ENCODE measurements around the gene CCT6B. TPM values are rescaled to one million over a fixed set of nuclear protein-coding genes. Genes with fewer than 3 reads are reported as not detected.

CCT6B gene
- total and polyA plus RNA-seq, 9 of the 15 experiments (the other 6 are each of a cell fraction or from before 2014, with no cell fraction given), result 0.25 to 0.91 (median 0.58) TPM

GRCh38 chr17:34980353-34980680 is 19.1 kb upstream of the CCT6B start, which contains the start of gene LIG3 (continued):
- TF ChIP-seq ZFP91 (CRISPR knock-in tag; IDR thresholded peaks at IDR 0.05), result peak; percentile 96
- TF ChIP-seq SMARCB1 (IDR thresholded peaks at IDR 0.05; ENCODE audit: insufficient read length, low read depth), result no peak
- TF ChIP-seq NCOA6 (IDR thresholded peaks at IDR 0.05), result no peak
- TF ChIP-seq ETV6 (IDR thresholded peaks at IDR 0.05; ENCODE audit: borderline replicate concordance in 1 of 2, low read depth in 2 of 2, low read length in 1 of 2), result no peak
- TF ChIP-seq ETV6 (CRISPR knock-in tag; IDR thresholded peaks at IDR 0.05; ENCODE audit: borderline replicate concordance), result no peak
- TF ChIP-seq PHTF2 (CRISPR knock-in tag; IDR thresholded peaks at IDR 0.05), result no peak
- TF ChIP-seq PHF21A (IDR thresholded peaks at IDR 0.05; ENCODE audit: borderline replicate concordance, low read depth), result no peak
- TF ChIP-seq U2AF2 (optimal IDR thresholded peaks at IDR 0.05; ENCODE audit: low read depth, low read length), result no peak
- no peak for TF ChIP-seq ZBED1 (IDR thresholded peaks at IDR 0.05)
- no peak for TF ChIP-seq RAD21 (CRISPR knock-in tag; conservative IDR thresholded peaks at IDR 0.05 in 1 of 2, IDR thresholded peaks at IDR 0.05 in 1 of 2)
- TF ChIP-seq FOXJ3 (CRISPR knock-in tag; IDR thresholded peaks at IDR 0.05), result no peak
- TF ChIP-seq BCL6 (CRISPR knock-in tag; IDR thresholded peaks at IDR 0.05), result no peak
- TF ChIP-seq CREB5 (CRISPR knock-in tag; IDR thresholded peaks at IDR 0.05), result no peak
- TF ChIP-seq IRF1 (CRISPR knock-in tag; IDR thresholded peaks at IDR 0.05; ENCODE audit: borderline replicate concordance), result no peak
- TF ChIP-seq CXXC5 (CRISPR knock-in tag; IDR thresholded peaks at IDR 0.05), result peak; percentile 72
- TF ChIP-seq DIDO1 (tag; IDR thresholded peaks at IDR 0.05; ENCODE audit: low read depth), result no peak
- TF ChIP-seq SRF (CRISPR knock-in tag; IDR thresholded peaks at IDR 0.05), result no peak
- no peak for TF ChIP-seq HMG20B (CRISPR knock-in tag; IDR thresholded peaks at IDR 0.05)
- peak; percentile 59 to 96; a peak in 2 of 4 replicates for TF ChIP-seq SIN3A (IDR thresholded peaks at IDR 0.05; ENCODE audit: borderline replicate concordance in 2 of 2, control insufficient read depth in 1 of 2, low read depth in 2 of 2, low read length in 2 of 2)
- TF ChIP-seq BRD4 (IDR thresholded peaks at IDR 0.05), result no peak
- no peak for TF ChIP-seq CGGBP1 (CRISPR knock-in tag; IDR thresholded peaks at IDR 0.05)
- no peak for TF ChIP-seq ZNF347 (CRISPR knock-in tag; IDR thresholded peaks at IDR 0.05; ENCODE audit: low read depth)
- TF ChIP-seq SFPQ (IDR thresholded peaks at IDR 0.05; ENCODE audit: low read depth, low read length), result no peak
- TF ChIP-seq SMC3 (conservative IDR thresholded peaks at IDR 0.05; ENCODE audit: insufficient read depth, low read depth, low read length), result 0 out of 2 replicates have a peak, but pooled peaks have one; percentile 12
